Tibial artery (tissue), 4 donors: ENCODE measurements around the gene WDR36.

Source experiments
- DNase-seq, 2 donors: peaks; one replicate each; pipeline ENCODE4 v3.0.0-alpha.2; 2019
- H3K27ac ChIP-seq, 2 donors: fragments of 200-600 bp; sonication (generic) in 1 of 2; 1 replicate in 1 of 2; 2 replicates in 1 of 2; pipeline ENCODE4 v1.5.1; 2018 to 2019; ENCODE audit warnings: mild to moderate bottlenecking in 1 of 2
- H3K27me3 ChIP-seq, 2 donors: fragments of 200-600 bp; sonication (generic) in 1 of 2; one replicate each; pipeline versions ENCODE4 v1.5.1 to v1.6.0; 2016 to 2019
- H3K36me3 ChIP-seq, 3 donors: fragments of 200-600 bp; sonication (generic) in 2 of 3; one replicate each; pipeline ENCODE4 v1.5.1; 2016 to 2019; ENCODE audit warnings: mild to moderate bottlenecking in 2 of 3
- H3K4me1 ChIP-seq, 4 donors: fragments of 200-600 bp; sonication (generic) in 2 of 4; 1 replicate in 3 of 4; 2 replicates in 1 of 4; pipeline ENCODE4 v1.5.1; 2016 to 2019
- H3K4me3 ChIP-seq, 2 donors: fragments of 200-600 bp; sonication (generic) in 1 of 2; 1 replicate in 1 of 2; 2 replicates in 1 of 2; pipeline ENCODE4 v1.5.1; 2018 to 2019; ENCODE audit warnings: mild to moderate bottlenecking in 2 of 2
- H3K9me3 ChIP-seq, 3 donors: fragments of 200-600 bp; sonication (generic) in 1 of 3; one replicate each; pipeline ENCODE4 v1.5.1; 2016 to 2019
- intact Hi-C: fragments of 100-400 bp; cut with DNase I; formaldehyde crosslinking; loops from one replicate; pipeline ENCODE4 v1.15.0; 2023; ENCODE audit warnings: low total_unique reads
- TF ChIP-seq, protein P1 (sequence below), 2 experiments: fragments of 200-600 bp in 1 of 2; fragments of 450-650 bp in 1 of 2; IDR thresholded peaks; one replicate each; pipeline ENCODE4 v1.5.1; 2017 to 2019; ENCODE audit warnings: antibody characterized with exemption in 2 of 2, mild to moderate bottlenecking in 1 of 2, moderate library complexity in 1 of 2

The WDR36 gene

DNA sequence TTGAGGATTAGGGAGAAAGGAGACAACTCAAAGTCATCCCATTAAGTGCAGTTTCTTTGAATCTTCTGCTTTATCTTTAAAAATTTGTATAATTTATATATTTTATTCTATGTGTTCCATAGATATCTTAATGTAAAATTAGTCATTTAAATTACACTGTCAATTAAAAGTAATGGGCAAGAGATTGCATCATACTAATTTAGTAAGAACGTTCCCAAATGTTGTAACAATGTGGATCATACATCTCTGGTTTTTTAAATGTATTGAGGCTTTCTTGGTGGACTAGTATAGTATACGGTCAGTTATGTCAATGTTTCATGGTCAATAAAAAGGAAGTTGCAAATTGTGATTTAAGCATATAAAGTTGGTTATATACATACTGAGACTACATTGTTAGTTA lies 14.5 kb upstream of the WDR36 start:
- Histone ChIP-seq H3K36me3 (no peaks in the 10 kb centered on the region), H3K4me3 (no peak overlapping the region), H3K27ac (no peak overlapping the region), H3K9me3 (no peaks in the 10 kb centered on the region), H3K27me3 (no peaks in the 10 kb centered on the region), H3K4me1 (peaks cover 0 to 12% (median 2%) of the 10 kb centered on the region in 4 donors)
- intact Hi-C loops = no loop called here
- TF ChIP-seq, protein P1, sequence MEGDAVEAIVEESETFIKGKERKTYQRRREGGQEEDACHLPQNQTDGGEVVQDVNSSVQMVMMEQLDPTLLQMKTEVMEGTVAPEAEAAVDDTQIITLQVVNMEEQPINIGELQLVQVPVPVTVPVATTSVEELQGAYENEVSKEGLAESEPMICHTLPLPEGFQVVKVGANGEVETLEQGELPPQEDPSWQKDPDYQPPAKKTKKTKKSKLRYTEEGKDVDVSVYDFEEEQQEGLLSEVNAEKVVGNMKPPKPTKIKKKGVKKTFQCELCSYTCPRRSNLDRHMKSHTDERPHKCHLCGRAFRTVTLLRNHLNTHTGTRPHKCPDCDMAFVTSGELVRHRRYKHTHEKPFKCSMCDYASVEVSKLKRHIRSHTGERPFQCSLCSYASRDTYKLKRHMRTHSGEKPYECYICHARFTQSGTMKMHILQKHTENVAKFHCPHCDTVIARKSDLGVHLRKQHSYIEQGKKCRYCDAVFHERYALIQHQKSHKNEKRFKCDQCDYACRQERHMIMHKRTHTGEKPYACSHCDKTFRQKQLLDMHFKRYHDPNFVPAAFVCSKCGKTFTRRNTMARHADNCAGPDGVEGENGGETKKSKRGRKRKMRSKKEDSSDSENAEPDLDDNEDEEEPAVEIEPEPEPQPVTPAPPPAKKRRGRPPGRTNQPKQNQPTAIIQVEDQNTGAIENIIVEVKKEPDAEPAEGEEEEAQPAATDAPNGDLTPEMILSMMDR (IDR thresholded peaks at IDR 0.05) = no peak
- DNase-seq = no peak

DNA sequence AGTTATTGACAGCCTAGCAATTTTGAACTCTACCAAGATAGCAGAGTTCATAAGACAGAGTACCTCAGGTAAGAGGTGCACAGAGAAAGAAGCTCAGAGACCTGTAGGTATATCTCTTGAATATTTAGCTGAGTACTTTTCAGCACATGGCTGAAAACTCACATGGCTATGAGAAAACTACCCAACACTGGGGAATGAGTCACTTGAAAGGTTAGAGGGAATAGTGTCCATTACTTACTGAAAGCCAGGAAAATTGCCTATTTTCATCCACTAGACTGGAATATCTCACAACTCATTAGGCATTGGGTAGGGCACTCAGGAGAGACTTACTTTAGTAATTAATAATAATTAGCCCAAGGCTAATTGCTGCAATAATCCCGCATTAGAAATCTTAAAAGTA lies 12.3 kb upstream of the WDR36 start:
- Histone ChIP-seq H3K4me1 (peaks cover 0 to 1% (median 0%) of the 10 kb centered on the region in 4 donors), H3K27me3 (no peaks in the 10 kb centered on the region), H3K36me3 (no peaks in the 10 kb centered on the region), H3K9me3 (no peaks in the 10 kb centered on the region), H3K27ac (no peak overlapping the region), H3K4me3 (no peak overlapping the region)
- TF ChIP-seq, protein P1 (IDR thresholded peaks at IDR 0.05) = no peak
- intact Hi-C loops = no loop called here
- DNase-seq = no peak

DNA sequence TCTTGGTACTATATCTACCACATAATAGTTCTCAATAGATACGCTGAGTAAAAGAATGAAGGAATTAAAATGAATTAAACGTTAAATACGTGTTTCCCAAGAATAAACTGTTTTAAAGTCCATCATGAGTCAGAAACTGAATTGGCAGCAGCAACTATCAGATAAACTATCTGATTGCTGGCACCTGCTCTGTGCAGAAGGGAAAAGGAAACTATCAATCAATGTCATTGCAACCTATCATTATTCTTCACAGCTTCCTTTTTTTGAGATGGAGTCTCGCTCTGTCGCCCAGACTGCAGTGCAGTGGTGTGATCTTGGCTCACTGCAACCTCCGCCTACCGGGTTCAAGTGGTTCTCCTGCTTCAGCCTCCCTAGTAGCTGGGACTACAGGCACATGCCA lies 8.8 kb upstream of the WDR36 start:
- H3K36me3 ChIP-seq = no peaks in the 10 kb centered on the region
- no peaks in the 10 kb centered on the region for H3K9me3 ChIP-seq
- no peak overlapping the region for H3K4me3 ChIP-seq
- H3K4me1 ChIP-seq = no peaks in the 10 kb centered on the region
- TF ChIP-seq, protein P1 (IDR thresholded peaks at IDR 0.05) = no peak
- intact Hi-C loops = no loop called here
- no peak for DNase-seq
- H3K27me3 ChIP-seq = no peaks in the 10 kb centered on the region
- H3K27ac ChIP-seq = no peak overlapping the region

DNA sequence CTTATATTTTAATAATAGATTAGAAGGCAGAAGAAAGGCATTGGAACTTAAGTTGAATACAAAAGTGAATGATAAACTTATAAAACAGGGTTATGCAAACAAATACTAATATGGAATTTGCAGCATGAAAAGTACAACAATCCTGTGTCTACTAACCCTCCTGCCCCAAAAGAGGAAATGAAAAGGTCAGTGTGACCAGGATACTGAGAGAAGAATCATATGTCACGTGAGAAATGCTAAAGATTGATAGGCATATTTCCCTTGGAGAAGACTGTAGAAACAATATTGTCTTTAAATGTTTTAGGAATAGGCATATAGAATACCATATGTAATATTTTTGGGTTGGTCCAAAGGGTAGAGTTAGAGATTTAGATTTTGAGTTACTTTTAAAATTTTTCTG lies 3.8 kb downstream of the WDR36 start:
- no peaks in the 10 kb centered on the region for H3K27me3 ChIP-seq
- TF ChIP-seq, protein P1 (IDR thresholded peaks at IDR 0.05) = no peak
- H3K4me1 ChIP-seq = peaks cover 0 to 18% (median 12%) of the 10 kb centered on the region in 4 donors
- intact Hi-C loops = loop anchor here (10.0 kb wide), 1 partner anchor 1401 kb away; no protein-coding TSS in a partner anchor
- no peak overlapping the region for H3K27ac ChIP-seq
- peaks cover 26 to 45% (median 26%) of the 10 kb centered on the region in 3 donors for H3K36me3 ChIP-seq
- no peak overlapping the region for H3K4me3 ChIP-seq
- DNase-seq = no peak
- H3K9me3 ChIP-seq = no peaks in the 10 kb centered on the region

DNA sequence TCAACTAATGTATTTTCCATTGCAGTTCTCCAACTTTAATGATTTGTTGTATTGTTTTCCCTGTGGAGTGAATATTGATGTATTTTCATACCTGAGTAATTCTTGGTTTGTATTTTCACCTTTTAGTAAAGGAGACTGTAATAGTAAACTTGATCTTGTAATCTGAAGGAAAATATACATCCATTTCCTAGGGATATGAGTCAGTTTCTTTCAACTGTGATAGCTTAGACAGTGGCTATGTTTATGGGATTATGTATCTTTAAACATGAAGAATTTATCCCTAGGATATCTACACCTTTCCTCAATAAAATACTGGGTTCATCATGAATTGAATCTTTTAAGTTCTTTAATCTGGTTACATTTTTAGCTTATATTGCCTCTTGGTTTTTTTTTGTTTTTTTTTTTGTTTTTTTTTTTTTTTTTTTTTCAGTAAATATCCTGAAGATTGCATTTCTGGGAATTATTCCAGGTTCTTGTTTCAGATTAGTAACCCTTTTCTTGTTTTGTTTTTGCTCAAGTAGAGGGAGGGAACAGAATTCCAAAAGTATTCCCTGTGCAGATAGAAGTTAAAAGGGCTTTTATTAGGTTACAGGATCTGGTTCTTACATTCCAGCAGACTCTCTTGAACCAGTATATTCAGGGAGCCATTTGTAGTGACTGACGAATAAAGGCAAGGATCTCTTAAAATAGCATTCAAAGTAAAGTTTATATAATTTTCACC lies 7.1 kb downstream of the WDR36 start:
- H3K27ac ChIP-seq = no peak overlapping the region
- no peak for DNase-seq
- H3K4me1 ChIP-seq = peaks cover 0 to 5% (median under 1%) of the 10 kb centered on the region in 4 donors
- intact Hi-C loops = loop anchor here (10.0 kb wide), 1 partner anchor 1404 kb away; no protein-coding TSS in a partner anchor
- no peak overlapping the region for H3K4me3 ChIP-seq
- H3K36me3 ChIP-seq = peaks cover 53 to 71% (median 55%) of the 10 kb centered on the region in 3 donors
- no peaks in the 10 kb centered on the region for H3K27me3 ChIP-seq
- H3K9me3 ChIP-seq = no peaks in the 10 kb centered on the region
- TF ChIP-seq, protein P1 (IDR thresholded peaks at IDR 0.05) = no peak
